Measurements from ENCODE around the gene CXorf58.

DNA sequence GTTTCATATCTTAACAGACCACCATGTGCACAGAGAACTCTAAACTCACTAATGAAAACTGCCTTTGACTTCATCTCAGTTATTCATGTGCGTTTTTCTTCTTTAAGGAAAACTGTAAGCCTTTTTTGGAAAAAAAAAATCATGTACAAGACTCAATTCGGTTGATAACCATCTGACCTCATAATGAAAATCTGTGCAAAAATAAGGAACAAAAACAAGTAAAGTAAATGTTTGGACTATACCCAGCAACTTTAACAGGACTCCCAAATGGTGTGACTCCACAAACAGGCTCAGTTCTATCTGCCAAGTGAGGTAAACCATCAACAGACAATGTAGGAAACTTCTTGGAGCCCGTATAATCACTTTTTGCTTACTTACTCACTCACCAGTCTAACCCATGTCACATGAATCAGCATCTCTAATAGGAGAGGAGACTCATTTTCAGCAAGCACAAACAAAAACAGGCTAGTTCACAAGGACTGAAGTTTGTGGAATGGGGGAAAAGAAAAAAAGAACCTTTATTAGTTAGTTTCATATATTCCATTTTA is 9.3 kb upstream of the CXorf58 start:
- TF ChIP-seq ARNTL (CRISPR knock-in tag; IDR thresholded peaks at IDR 0.05; ENCODE audit: borderline replicate concordance, low read depth) (no peak), ZNF565 (CRISPR knock-in tag; conservative IDR thresholded peaks at IDR 0.05; ENCODE audit: low read depth) (no peak)
